HG02763 (cell line): Measurements from ENCODE around the gene ALK.

Source experiments
- ATAC-seq: cut with Tn5 transposase; IDR thresholded peaks from one replicate; pipeline ENCODE4 v1.9.1; 2021; ENCODE audit warnings: mild to moderate bottlenecking, moderate library complexity; ENCODE audit not compliant: unreplicated experiment

The ALK gene

GRCh38 chr2:29662861-29663260 lies 258.5 kb downstream of the ALK start:
- no peak for ATAC-seq

- no peak for ATAC-seq
Observed at GRCh38 chr2:29660201-29660600, 261.2 kb downstream of the ALK start.

GRCh38 chr2:29659178-29659577 lies 262.2 kb downstream of the ALK start:
- ATAC-seq: no peak

GRCh38 chr2:29657674-29658073 lies 263.7 kb downstream of the ALK start:
- no peak for ATAC-seq

- ATAC-seq: no peak
Observed at GRCh38 chr2:29655391-29656086, 265.8 kb downstream of the ALK start.

GRCh38 chr2:29650631-29651097 lies 270.7 kb downstream of the ALK start:
- no peak for ATAC-seq

- ATAC-seq: no peak
Observed at GRCh38 chr2:29644949-29645348, 276.4 kb downstream of the ALK start.

GRCh38 chr2:29643196-29643595 lies 278.2 kb downstream of the ALK start:
- ATAC-seq: no peak

GRCh38 chr2:29640360-29640759 lies 281.0 kb downstream of the ALK start:
- no peak for ATAC-seq

GRCh38 chr2:29638641-29639040 lies 282.7 kb downstream of the ALK start:
- ATAC-seq: no peak

GRCh38 chr2:29634916-29635315 lies 286.5 kb downstream of the ALK start:
- ATAC-seq: no peak

GRCh38 chr2:29632018-29632417 lies 289.4 kb downstream of the ALK start:
- ATAC-seq: no peak

- no peak for ATAC-seq
Observed at GRCh38 chr2:29629495-29629894, 291.9 kb downstream of the ALK start.

- ATAC-seq: no peak
Observed at GRCh38 chr2:29628862-29629261, 292.5 kb downstream of the ALK start.

- ATAC-seq: no peak
Observed at GRCh38 chr2:29628108-29628745, 293.2 kb downstream of the ALK start.

- ATAC-seq: no peak
Observed at GRCh38 chr2:29627279-29627711, 294.1 kb downstream of the ALK start.

GRCh38 chr2:29620890-29621289 lies 300.5 kb downstream of the ALK start:
- no peak for ATAC-seq

GRCh38 chr2:29619689-29620088 lies 301.7 kb downstream of the ALK start:
- ATAC-seq: no peak

GRCh38 chr2:29618024-29618423 lies 303.4 kb downstream of the ALK start:
- no peak for ATAC-seq

- no peak for ATAC-seq
Observed at GRCh38 chr2:29617351-29617750, 304.0 kb downstream of the ALK start.

- no peak for ATAC-seq
Observed at GRCh38 chr2:29616569-29616968, 304.8 kb downstream of the ALK start.

GRCh38 chr2:29615841-29616240 lies 305.5 kb downstream of the ALK start:
- ATAC-seq: no peak

- no peak for ATAC-seq
Observed at GRCh38 chr2:29615183-29615582, 306.2 kb downstream of the ALK start.
